H1 (cell line): ENCODE data around the gene RHOT1. TPM values are rescaled to one million over a fixed set of nuclear protein-coding genes. Genes with fewer than 3 reads are reported as not detected.

Experiments
- ATF2 ChIP-seq: IDR thresholded peaks from 2 replicates; pipeline ENCODE4 v1.6.1; 2012; ENCODE audit warnings: low read length, inconsistent platforms
- CBX8 ChIP-seq: fragments of 300-800, 300-1000 bp; sonication (generic); IDR thresholded peaks from 2 replicates; pipeline ENCODE4 v1.7.1; 2016; ENCODE audit warnings: low read depth, low read length, borderline replicate concordance
- CTBP2 ChIP-seq: IDR thresholded peaks from 2 replicates; pipeline ENCODE4 v1.7.0; 2011; ENCODE audit warnings: borderline replicate concordance, mild to moderate bottlenecking, moderate library complexity, mixed read lengths, low read length; ENCODE audit not compliant: insufficient read depth, insufficient read length
- CTCF ChIP-seq, 3 experiments: IDR thresholded peaks; 1 replicate in 2 of 3; 2 replicates in 1 of 3; pipeline versions ENCODE4 v1.5.1 to v1.6.1; 2011; ENCODE audit warnings: low read length in 3 of 3, mild to moderate bottlenecking in 3 of 3, inconsistent platforms in 2 of 3, low read depth in 1 of 3, moderate library complexity in 1 of 3; ENCODE audit not compliant: insufficient read depth in 1 of 3; ENCODE audit errors: control extremely low read depth in 1 of 3
- EP300 ChIP-seq, 2 experiments: IDR thresholded peaks; 1 replicate in 1 of 2; 2 replicates in 1 of 2; pipeline ENCODE4 v1.6.1; 2011 to 2012; ENCODE audit warnings: low read depth in 2 of 2, low read length in 2 of 2, mild to moderate bottlenecking in 2 of 2, borderline replicate concordance in 1 of 2, inconsistent platforms in 1 of 2, moderate library complexity in 1 of 2
- KDM4A ChIP-seq: IDR thresholded peaks from one replicate; pipeline ENCODE4 v1.7.1; 2012; ENCODE audit warnings: low read depth, mild to moderate bottlenecking, moderate library complexity, low read length, inconsistent platforms; ENCODE audit not compliant: severe bottlenecking
- NANOG ChIP-seq: IDR thresholded peaks from 2 replicates; pipeline ENCODE4 v1.6.1; 2011; ENCODE audit warnings: low read length, low read depth, mild to moderate bottlenecking, inconsistent platforms; ENCODE audit not compliant: insufficient read depth, poor library complexity, severe bottlenecking
- RBBP5 ChIP-seq: IDR thresholded peaks from 2 replicates; pipeline ENCODE4 v1.7.1; 2012; ENCODE audit warnings: low read depth, mild to moderate bottlenecking, inconsistent platforms, low read length, moderate library complexity, borderline replicate concordance
- polyA plus RNA-seq, 7 experiments: library from polyadenylated mRNA; depleted of rRNA in 3 of 7; stranded (reverse) in 5 of 7; unstranded in 2 of 7; fragments of >200 nt in 5 of 7; fragments of 200-250 nt in 2 of 7; gene quantifications; 1 replicate in 5 of 7; 2 replicates in 1 of 7; 4 replicates in 1 of 7; pipeline versions ENCODE4 v1.2.1 to v1.2.3, GENCODE V29; 2011 to 2013; ENCODE audit warnings: missing spikeins in 2 of 7, mixed read lengths in 2 of 7
- total RNA-seq: library from RNA; stranded (reverse); fragmentation: NEBNext Ultra II Directional; extraction: Animal tissue kit (Norgen Biotek cat#: 25700); gene quantifications from 2 replicates; pipeline ENCODE4 v1.2.1, GENCODE V29; 2021

The RHOT1 gene
- total and polyA plus RNA-seq, 2 of the 8 experiments (the other 6 are each of a cell fraction or from before 2014, with no cell fraction given), result 34.2 to 38.2 TPM

GRCh38 chr17:32265192-32265923, 123.1 kb downstream of the RHOT1 start, which contains the start of gene RHBDL3 (continued):
- TF ChIP-seq NANOG, result no peak
- TF ChIP-seq EP300 (IDR thresholded peaks at IDR 0.05; ENCODE audit: borderline replicate concordance in 1 of 2, low read depth in 2 of 2, low read length in 2 of 2), result no peak
- TF ChIP-seq RBBP5, result peak; percentile 50; the same call in 1 of the 2 replicates
- no peak for TF ChIP-seq CTBP2
- TF ChIP-seq KDM4A, result no peak
- no peak for TF ChIP-seq ATF2
- no peak for TF ChIP-seq CTCF (IDR thresholded peaks at IDR 0.05; ENCODE audit: control extremely low read depth in 1 of 3, insufficient read depth in 1 of 3, low read depth in 1 of 3, low read length in 3 of 3)
- TF ChIP-seq CBX8, result no peak
